ENCODE data around the gene RBM22. TPM values are rescaled to one million over a fixed set of nuclear protein-coding genes. Genes with fewer than 3 reads are reported as not detected.
"Not testable (repeated sequence)": the region's sequence is repeated elsewhere in the genome, so short reads cannot be mapped to it uniquely, and the experiment has no call there.

RBM22 gene
- 10 to 100 TPM; 23.4 to 41.0 (median 29.3) TPM for total RNA-seq
- 10 to 100 TPM; 18.6 to 28.8 TPM for polyA plus RNA-seq
- long read RNA-seq, donor 1, transcript RBM22-201 (11 exons, 2,342 nt) = major isoform, 10 of 14 reads
- long read RNA-seq, donor 1, partial matches to known transcripts = 3 of 14 reads
- long read RNA-seq, donor 1, other reads (novel, unspliced or antisense) = 1 of 14 reads
- long read RNA-seq, donor 2, transcript RBM22-201 (11 exons, 2,342 nt) = major isoform, 8 of 13 reads
- long read RNA-seq, donor 2, partial matches to known transcripts = 4 of 13 reads
- long read RNA-seq, donor 2, other reads (novel, unspliced or antisense) = 0 of 13 reads
- long read RNA-seq, donor 3, transcript RBM22-201 (11 exons, 2,342 nt) = major isoform, 25 of 28 reads
- long read RNA-seq, donor 3, partial matches to known transcripts = 1 of 28 reads
- long read RNA-seq, donor 3, other reads (novel, unspliced or antisense) = 2 of 28 reads

DNA sequence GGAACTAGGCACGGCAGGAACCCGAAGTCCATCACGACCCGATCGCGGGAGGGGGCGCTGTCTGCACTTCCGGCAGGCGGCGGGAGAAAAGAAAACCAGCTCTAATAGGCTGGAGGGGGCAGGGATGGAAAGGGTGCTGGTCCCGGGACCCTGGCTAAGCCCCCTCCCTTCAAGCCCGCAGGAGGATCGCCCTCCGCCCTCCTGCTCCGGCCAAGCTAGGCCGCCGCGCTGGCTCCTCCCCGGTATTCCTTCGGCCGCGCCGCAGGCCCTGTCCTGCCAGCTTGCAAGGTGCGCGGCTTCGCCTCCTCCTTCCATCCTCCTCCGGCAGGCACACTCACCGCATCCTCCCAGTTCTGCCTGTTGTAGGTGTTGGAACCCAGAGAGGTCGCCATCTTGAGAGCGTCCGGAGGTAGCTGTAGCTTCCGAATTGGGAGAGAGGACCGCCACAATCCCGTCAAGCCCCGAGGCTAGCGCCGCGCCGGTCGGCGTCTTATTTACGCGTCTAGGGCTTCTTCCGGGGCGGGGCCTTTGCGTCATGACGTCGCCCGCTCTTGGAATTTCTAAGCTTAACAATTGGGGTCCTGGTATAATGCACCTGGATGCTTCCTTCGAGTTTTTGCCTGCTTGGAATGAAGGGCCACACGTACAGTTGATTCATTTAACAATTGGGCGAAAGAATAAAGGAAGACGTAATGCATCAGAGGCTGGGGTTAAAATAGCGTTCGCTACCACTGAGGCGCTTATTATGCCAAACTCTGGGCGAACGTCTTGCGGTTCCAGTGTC is at the start of gene RBM22:
Gene RBM22, minus strand, starts transcription at position 469 of the 784 bp plus-strand sequence. Its CDS starts 77 bp downstream, at position 392.
- intact Hi-C loops (cut with DNase I) = loop anchor here in 5 of 10 donors (1.0 to 5.0 kb wide), 4 partner anchors 26 to 138 kb away; partner anchors contain the start of gene DCTN4 (in 1 of the 5)

DNA sequence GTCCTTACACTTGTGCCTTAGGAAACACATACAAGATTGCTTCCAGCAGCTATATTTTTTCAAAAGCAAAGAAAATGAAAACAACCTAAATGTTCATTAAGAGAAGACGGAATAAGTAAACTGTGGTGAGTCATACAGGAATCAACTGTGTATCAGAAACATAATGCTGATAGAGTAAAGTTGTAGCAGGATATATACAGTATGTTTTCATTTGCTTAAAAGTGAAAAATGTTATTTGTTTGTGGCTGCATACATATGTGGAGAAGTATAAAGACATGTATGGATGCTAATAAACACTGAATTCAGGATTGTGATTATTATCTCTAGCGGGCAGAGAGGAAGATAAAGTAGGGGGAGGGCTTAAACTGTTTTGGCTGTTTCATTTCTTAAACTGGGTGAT is 49.6 kb upstream of the RBM22 start:
- ATAC-seq (no peak), DNase-seq (no peak)
- H3K27me3 ChIP-seq = no peaks in the 10 kb centered on the region
- H3K36me3 ChIP-seq = peaks cover 0 to 70% (median 37%) of the 10 kb centered on the region in 9 donors
- TF ChIP-seq, protein P1, sequence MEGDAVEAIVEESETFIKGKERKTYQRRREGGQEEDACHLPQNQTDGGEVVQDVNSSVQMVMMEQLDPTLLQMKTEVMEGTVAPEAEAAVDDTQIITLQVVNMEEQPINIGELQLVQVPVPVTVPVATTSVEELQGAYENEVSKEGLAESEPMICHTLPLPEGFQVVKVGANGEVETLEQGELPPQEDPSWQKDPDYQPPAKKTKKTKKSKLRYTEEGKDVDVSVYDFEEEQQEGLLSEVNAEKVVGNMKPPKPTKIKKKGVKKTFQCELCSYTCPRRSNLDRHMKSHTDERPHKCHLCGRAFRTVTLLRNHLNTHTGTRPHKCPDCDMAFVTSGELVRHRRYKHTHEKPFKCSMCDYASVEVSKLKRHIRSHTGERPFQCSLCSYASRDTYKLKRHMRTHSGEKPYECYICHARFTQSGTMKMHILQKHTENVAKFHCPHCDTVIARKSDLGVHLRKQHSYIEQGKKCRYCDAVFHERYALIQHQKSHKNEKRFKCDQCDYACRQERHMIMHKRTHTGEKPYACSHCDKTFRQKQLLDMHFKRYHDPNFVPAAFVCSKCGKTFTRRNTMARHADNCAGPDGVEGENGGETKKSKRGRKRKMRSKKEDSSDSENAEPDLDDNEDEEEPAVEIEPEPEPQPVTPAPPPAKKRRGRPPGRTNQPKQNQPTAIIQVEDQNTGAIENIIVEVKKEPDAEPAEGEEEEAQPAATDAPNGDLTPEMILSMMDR (IDR thresholded peaks at IDR 0.05) = no peak
- H3K27ac ChIP-seq = peak overlapping the region in 1 of 10 donors; percentile 2
- no peak overlapping the region for H3K4me3 ChIP-seq
- peaks cover 0 to 44% (median 28%) of the 10 kb centered on the region in 9 donors for H3K4me1 ChIP-seq
- intact Hi-C loops (cut with DNase I) = no loop called here
- 72 to 75% methylated on average over 2 of the region's 2 CpGs for WGBS, 2 donors
- no peaks in the 10 kb centered on the region for H3K9me3 ChIP-seq

More for the DNA sequence above, at the start of gene RBM22:
- H3K4me3 ChIP-seq = peak within 1 kb of the TSS; percentile 42 to 100 (median 91)
- DNase-seq (peak; percentile 92 to 95), ATAC-seq (peak; percentile 98 to 100 (median 99))
- H3K27ac ChIP-seq = peak within 1 kb of the TSS; percentile 77 to 100 (median 98)
- TF ChIP-seq, protein P1 (IDR thresholded peaks at IDR 0.05) = peak; percentile 28 to 84 (median 67)
- H3K9me3 ChIP-seq = no peaks in the 10 kb centered on the region
- no peaks in the 10 kb centered on the region for H3K27me3 ChIP-seq
- peaks cover 0 to 24% (median 19%) of the 10 kb centered on the region in 9 donors for H3K4me1 ChIP-seq
- 0% methylated on average over 51 to 59 of the region's 59 CpGs for WGBS, 2 donors
- H3K36me3 ChIP-seq = peaks cover 7 to 38% (median 32%) of the 10 kb centered on the region in 9 donors

DNA sequence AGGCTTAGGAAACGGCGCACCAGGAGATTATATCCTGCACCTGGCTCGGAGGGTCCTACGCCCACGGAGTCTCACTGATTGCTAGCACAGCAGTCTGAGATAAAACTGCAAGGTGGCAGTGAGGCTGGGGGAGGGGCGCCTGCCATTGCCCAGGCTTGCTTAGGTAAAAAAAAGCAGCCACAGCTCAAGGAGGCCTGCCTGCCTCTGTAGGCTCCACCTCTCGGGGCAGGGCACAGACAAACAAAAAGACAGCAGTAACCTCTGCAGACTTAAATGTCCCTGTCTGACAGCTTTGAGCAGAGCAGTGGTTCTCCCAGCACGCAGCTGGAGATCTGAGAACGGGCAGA is 42.3 kb upstream of the RBM22 start:
- H3K4me3 ChIP-seq; H3K27me3 ChIP-seq; H3K9me3 ChIP-seq; DNase-seq; ATAC-seq; H3K27ac ChIP-seq; intact Hi-C loops (cut with DNase I): not testable (repeated sequence)
- WGBS, 2 donors = 92 to 97% methylated on average over 9 of the region's 9 CpGs
- Histone ChIP-seq H3K36me3 (peaks cover 0 to 40% (median 12%) of the 10 kb centered on the region in 9 donors), H3K4me1 (peaks cover 0 to 26% (median 0%) of the 10 kb centered on the region in 9 donors)

DNA sequence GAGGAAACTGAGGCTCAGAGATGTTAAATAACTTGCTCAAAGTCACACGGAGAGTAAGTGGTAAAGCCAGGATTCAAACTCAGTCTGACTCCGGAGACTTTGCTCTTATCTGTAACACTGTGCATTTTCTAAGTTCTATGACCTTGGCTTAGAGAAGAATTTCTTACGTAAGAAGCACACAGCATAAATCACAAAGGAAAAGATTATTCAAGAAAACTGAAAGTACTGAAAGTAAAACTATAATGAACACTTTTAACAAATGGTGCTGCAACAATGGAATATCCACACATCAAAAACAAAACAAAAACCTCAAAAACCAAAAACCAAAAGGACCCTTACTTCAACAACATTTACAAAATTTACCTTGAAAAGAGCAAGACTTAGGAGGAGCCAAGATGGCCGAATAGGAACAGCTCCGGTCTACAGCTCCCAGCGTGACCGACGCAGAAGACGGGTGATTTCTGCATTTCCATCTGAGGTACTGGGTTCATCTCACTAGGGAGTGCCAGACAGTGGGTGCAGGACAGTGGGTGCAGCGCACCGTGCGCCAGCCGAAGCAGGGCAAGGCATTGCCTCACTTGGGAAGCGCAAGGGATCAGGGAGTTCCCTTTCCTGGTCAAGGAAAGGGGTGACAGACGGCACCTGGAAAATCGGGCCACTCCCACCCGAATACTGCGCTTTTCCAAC is 41.7 kb upstream of the RBM22 start:
- intact Hi-C loops (cut with DNase I); H3K27ac ChIP-seq; H3K4me3 ChIP-seq; DNase-seq; H3K9me3 ChIP-seq; ATAC-seq; H3K27me3 ChIP-seq: not testable (repeated sequence)
- WGBS, 2 donors = 87 to 88% methylated on average over 18 of the region's 18 CpGs
- H3K4me1 ChIP-seq = peaks cover 0 to 31% (median 0%) of the 10 kb centered on the region in 9 donors
- H3K36me3 ChIP-seq = peaks cover 0 to 40% (median 12%) of the 10 kb centered on the region in 9 donors

DNA sequence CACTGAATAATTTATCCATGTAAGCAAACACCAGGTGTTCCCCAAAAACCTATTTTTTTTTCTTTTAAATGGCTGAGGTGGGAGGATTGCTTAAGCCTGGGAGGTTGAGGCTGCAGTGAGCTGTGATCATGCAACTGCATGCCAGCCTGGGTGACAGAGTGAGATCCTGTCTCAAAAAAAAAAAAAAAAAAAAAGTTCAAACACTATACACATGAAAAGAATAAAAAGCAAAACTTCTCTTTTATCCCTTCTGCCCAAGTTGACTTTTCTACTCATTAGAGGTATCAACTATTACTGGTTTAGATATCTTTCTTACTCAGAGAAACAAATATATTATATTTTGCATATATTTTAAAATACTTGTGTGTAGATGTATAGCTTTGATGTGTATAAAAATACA is 40.1 kb upstream of the RBM22 start:
- Histone ChIP-seq H3K9me3 (peaks cover 0 to 10% (median 0%) of the 10 kb centered on the region in 11 donors), H3K36me3 (peaks cover 0 to 50% (median 12%) of the 10 kb centered on the region in 9 donors), H3K27me3 (no peaks in the 10 kb centered on the region), H3K27ac (no peak overlapping the region), H3K4me3 (no peak overlapping the region), H3K4me1 (peaks cover 0 to 40% (median 0%) of the 10 kb centered on the region in 9 donors)
- TF ChIP-seq, protein P1 (IDR thresholded peaks at IDR 0.05) = no peak
- ATAC-seq = no peak
- intact Hi-C loops (cut with DNase I) = no loop called here
- no peak for DNase-seq
